GM23248 (cell line): ENCODE measurements around the gene WASF2. TPM values are rescaled to one million over a fixed set of nuclear protein-coding genes. Genes with fewer than 3 reads are reported as not detected.

ENCODE experiments used
- DNase-seq: peaks from one replicate; pipeline ENCODE4 v3.0.0-alpha.2; 2015
- H2AFZ ChIP-seq: fragments of 200-600 bp; sonication (generic); 2 replicates; pipeline ENCODE4 v1.6.1; 2016; ENCODE audit warnings: antibody characterized with exemption
- H3F3A ChIP-seq: fragments of 200-600 bp; sonication (generic); 2 replicates; pipeline ENCODE4 v1.6.1; 2016; ENCODE audit warnings: mild to moderate bottlenecking, antibody characterized with exemption, mixed run types; ENCODE audit not compliant: insufficient read depth
- H3K27ac ChIP-seq: fragments of 200-600 bp; sonication (generic); 2 replicates; pipeline ENCODE4 v1.5.1; 2016; ENCODE audit warnings: mild to moderate bottlenecking
- H3K27me3 ChIP-seq: fragments of 200-600 bp; sonication (generic); replicated peaks from 2 replicates; pipeline ENCODE4 v1.6.1; 2016; ENCODE audit warnings: mild to moderate bottlenecking; ENCODE audit not compliant: insufficient read depth
- H3K36me3 ChIP-seq: fragments of 200-600 bp; sonication (generic); 2 replicates; pipeline ENCODE4 v1.6.1; 2016; ENCODE audit warnings: low read depth, mild to moderate bottlenecking
- H3K4me1 ChIP-seq: fragments of 200-600 bp; sonication (generic); 2 replicates; pipeline ENCODE4 v1.6.1; 2016; ENCODE audit warnings: mild to moderate bottlenecking; ENCODE audit not compliant: insufficient read depth
- H3K4me2 ChIP-seq: fragments of 200-600 bp; sonication (generic); one replicate; pipeline ENCODE4 v1.6.1; 2016; ENCODE audit warnings: mild to moderate bottlenecking; ENCODE audit not compliant: unreplicated experiment
- H3K4me3 ChIP-seq: fragments of 200-600 bp; sonication (generic); 2 replicates; pipeline ENCODE4 v1.5.1; 2016; ENCODE audit warnings: mild to moderate bottlenecking
- H3K79me2 ChIP-seq: fragments of 200-600 bp; sonication (generic); 2 replicates; pipeline ENCODE4 v1.6.1; 2016; ENCODE audit warnings: mild to moderate bottlenecking; ENCODE audit not compliant: insufficient read depth
- H3K9ac ChIP-seq: fragments of 200-600 bp; sonication (generic); 2 replicates; pipeline ENCODE4 v1.6.1; 2016; ENCODE audit warnings: mild to moderate bottlenecking
- H3K9me2 ChIP-seq: fragments of 200-600 bp; sonication (generic); 2 replicates; pipeline ENCODE4 v1.6.1; 2016; ENCODE audit warnings: mixed run types, mild to moderate bottlenecking, moderate library complexity; ENCODE audit not compliant: insufficient read depth
- H3K9me3 ChIP-seq: fragments of 200-600 bp; sonication (generic); one replicate; pipeline ENCODE4 v1.6.1; 2017; ENCODE audit warnings: low read depth
- H4K20me1 ChIP-seq: fragments of 200-600 bp; sonication (generic); 2 replicates; pipeline ENCODE4 v1.6.0; 2016; ENCODE audit not compliant: insufficient read depth
- EZH2 ChIP-seq: fragments of 200-600 bp; sonication (generic); IDR thresholded peaks from 2 replicates; pipeline ENCODE4 v1.6.1; 2018; ENCODE audit warnings: antibody characterized with exemption, mild to moderate bottlenecking; ENCODE audit not compliant: insufficient read depth, poor library complexity, severe bottlenecking
- EZH2phosphoT487 ChIP-seq: fragments of 200-600 bp; sonication (generic); IDR thresholded peaks from 2 replicates; pipeline ENCODE4 v1.6.1; 2018; ENCODE audit warnings: antibody characterized with exemption, moderate library complexity, mild to moderate bottlenecking, low read depth; ENCODE audit not compliant: insufficient read depth
- WGBS, 2 experiments: methylation state at CpG; one replicate each; pipeline ENCODE4 v1.1.6; 2015 to 2017; ENCODE audit warnings: low lambda C conversion rate in 2 of 2, low coverage in 1 of 2; ENCODE audit errors: missing lambda C conversion rate in 2 of 2; 5-methylcytosine and 5-hydroxymethylcytosine counted together
- in situ Hi-C: fragments of 300-500 bp; cut with MboI; formaldehyde crosslinking; loops from 2 replicates; pipeline ENCODE4 v1.15.0; 2020
- polyA plus RNA-seq: library from polyadenylated mRNA; unstranded; fragments of >200 nt; fragmentation: Nextera tagmentation; extraction: Ambion mirVana; gene quantifications from 2 replicates; pipeline ENCODE4 v1.2.1, GENCODE V29; 2016
- total RNA-seq: library from RNA; depleted of rRNA; stranded (reverse); fragments of >200 nt; shearing (Covaris generic); gene quantifications from 2 replicates; pipeline ENCODE4 v1.2.3, GENCODE V29; 2014

The WASF2 gene
- total and polyA plus RNA-seq, 2 experiments from 2014 or later, result 19.3 to 118 TPM

DNA sequence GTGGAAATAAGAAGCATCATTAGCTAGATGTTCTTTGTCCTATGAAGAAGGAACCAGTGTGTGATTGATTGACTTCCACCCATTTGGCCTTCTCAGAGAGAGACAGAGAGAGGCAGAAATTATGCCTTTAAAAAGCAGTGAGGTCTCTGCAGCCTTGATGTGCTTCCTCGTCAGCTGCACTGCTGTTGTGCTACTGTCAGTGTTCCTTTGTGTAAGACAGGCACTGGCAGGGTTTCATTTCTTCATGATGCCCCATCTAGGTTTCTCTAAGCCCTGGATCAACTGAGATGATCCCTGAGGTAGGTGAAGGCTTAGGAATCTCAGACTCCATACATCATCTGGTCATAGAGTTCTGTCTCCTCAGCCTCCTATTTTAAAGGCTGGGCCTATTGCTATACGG lies 62.6 kb downstream of the WASF2 start:
- H3K4me1 ChIP-seq, result peaks cover 36% of the 10 kb centered on the region
- no peaks in the 10 kb centered on the region for H3K27me3 ChIP-seq
- no peak for DNase-seq
- in situ Hi-C loops, result no loop called here
- WGBS, 2 experiments, result 67 to 71% methylated on average over 2 of the region's 2 CpGs
- H3K9ac ChIP-seq, result no peak overlapping the region
- no peaks in the 10 kb centered on the region for H3K9me3 ChIP-seq
- H3K9me2 ChIP-seq, result no peaks in the 10 kb centered on the region
- no peak overlapping the region for H3K4me2 ChIP-seq
- 0 out of 2 replicates have a peak overlapping the region, but pooled peaks have one; percentile 6 for H3K27ac ChIP-seq
- H3K4me3 ChIP-seq, result no peak overlapping the region
- peaks cover 99% of the 10 kb centered on the region for H3K79me2 ChIP-seq
- no peak overlapping the region for H2AFZ ChIP-seq
- no peaks in the 10 kb centered on the region for H3F3A ChIP-seq
- no peaks in the 10 kb centered on the region for H4K20me1 ChIP-seq
- TF ChIP-seq EZH2 (no peak), EZH2phosphoT487 (no peak)
- H3K36me3 ChIP-seq, result peaks cover 7% of the 10 kb centered on the region; the same call in 1 of the 2 replicates

DNA sequence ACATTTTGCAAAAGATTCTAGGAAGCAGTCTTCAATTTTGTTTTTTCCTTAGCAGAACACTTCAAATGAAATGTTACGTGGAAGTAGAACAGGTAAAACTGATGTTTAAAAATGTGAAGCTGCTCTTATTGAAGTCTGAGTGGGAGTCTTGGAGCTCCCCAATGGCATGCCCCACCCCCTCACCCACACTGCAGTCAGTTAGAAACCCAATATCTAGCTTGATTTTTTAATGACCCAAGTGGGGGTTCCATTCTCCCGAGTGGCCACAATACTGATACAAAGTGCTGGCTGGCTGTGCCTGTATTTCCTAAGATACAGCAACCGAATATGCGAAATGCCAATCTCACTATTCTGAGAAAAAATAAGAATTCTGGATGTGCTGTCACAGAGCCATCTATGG lies 66.3 kb downstream of the WASF2 start:
- Histone ChIP-seq H3K4me1 (peaks cover 25% of the 10 kb centered on the region), H3K27ac (no peak overlapping the region), H3K27me3 (no peaks in the 10 kb centered on the region), H3K9me2 (no peaks in the 10 kb centered on the region), H3K9me3 (no peaks in the 10 kb centered on the region), H4K20me1 (no peaks in the 10 kb centered on the region), H3K4me3 (no peak overlapping the region), H3K9ac (no peak overlapping the region), H3K79me2 (peaks cover 99% of the 10 kb centered on the region), H3F3A (peaks cover 11% of the 10 kb centered on the region), H3K36me3 (peaks cover 7% of the 10 kb centered on the region; the same call in 1 of the 2 replicates), H2AFZ (no peak overlapping the region), H3K4me2 (no peak overlapping the region)
- TF ChIP-seq EZH2phosphoT487, result no peak
- no peak for TF ChIP-seq EZH2
- no peak for DNase-seq
- WGBS, 2 experiments, result 84 to 92% methylated on average over 4 of the region's 4 CpGs
- in situ Hi-C loops, result loop anchor here (25.0 kb wide), 1 partner anchor 189 kb away; the partner anchor contains the start of gene AHDC1

DNA sequence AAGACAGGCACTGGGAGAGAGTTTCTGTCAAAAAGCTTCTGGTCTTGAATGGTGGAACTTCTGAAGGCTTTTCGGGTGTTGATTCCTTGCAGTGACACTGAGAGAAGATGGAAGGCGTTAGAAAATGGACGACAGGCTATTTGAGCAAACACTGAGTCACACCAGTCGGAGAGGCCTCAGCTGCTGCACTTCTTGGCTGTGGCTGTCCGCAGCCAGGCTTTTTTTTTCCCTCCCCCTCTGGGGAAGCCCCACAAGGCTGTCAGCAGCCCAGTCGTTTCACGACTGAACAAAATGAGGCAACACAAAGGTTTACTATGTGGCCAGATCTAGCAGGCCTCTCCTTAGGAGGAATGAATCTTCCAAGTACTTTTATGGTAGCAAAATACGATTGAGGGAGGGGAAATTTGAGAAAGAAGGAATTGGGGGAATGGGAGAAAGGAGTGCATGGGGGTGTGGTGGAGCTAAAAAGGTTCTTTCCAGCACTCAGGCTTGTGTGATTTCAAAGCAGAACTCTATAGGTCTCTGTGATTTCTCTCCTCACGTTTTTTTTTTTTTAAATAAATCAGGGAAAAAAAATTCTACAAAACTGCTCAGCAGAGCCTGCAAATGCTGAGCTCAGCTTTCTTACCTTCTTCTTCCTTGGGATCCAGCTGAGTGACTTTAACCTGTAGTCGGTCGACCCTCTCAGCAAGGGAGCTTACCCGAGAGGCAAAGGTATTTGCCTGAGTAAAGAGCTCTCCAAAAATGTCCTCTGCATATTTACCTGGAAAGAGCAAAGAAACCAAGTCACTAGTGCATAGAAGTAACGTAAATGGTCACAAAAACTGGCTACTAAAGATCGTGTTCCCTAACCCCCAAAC lies 71.4 kb downstream of the WASF2 start:
- peak overlapping the region; percentile 41 for H3K4me2 ChIP-seq
- H3K9ac ChIP-seq, result peak overlapping the region; percentile 72
- H4K20me1 ChIP-seq, result no peaks in the 10 kb centered on the region
- H3K4me3 ChIP-seq, result no peak overlapping the region
- no peaks in the 10 kb centered on the region for H3K9me3 ChIP-seq
- peak overlapping the region; percentile 59 for H2AFZ ChIP-seq
- in situ Hi-C loops, result loop anchor here (25.0 kb wide), 1 partner anchor 194 kb away; the partner anchor contains the start of gene AHDC1
- peak; percentile 97 for DNase-seq
- H3K27ac ChIP-seq, result peak overlapping the region; percentile 85
- H3K36me3 ChIP-seq, result peaks cover 41% of the 10 kb centered on the region
- H3K27me3 ChIP-seq, result no peaks in the 10 kb centered on the region
- peaks cover 80% of the 10 kb centered on the region for H3K79me2 ChIP-seq
- H3K9me2 ChIP-seq, result no peaks in the 10 kb centered on the region
- 27 to 29% methylated on average over 14 of the region's 14 CpGs for WGBS, 2 experiments
- TF ChIP-seq EZH2phosphoT487 (no peak), EZH2 (no peak)
- peaks cover 22% of the 10 kb centered on the region for H3F3A ChIP-seq
- peaks cover 18% of the 10 kb centered on the region for H3K4me1 ChIP-seq

DNA sequence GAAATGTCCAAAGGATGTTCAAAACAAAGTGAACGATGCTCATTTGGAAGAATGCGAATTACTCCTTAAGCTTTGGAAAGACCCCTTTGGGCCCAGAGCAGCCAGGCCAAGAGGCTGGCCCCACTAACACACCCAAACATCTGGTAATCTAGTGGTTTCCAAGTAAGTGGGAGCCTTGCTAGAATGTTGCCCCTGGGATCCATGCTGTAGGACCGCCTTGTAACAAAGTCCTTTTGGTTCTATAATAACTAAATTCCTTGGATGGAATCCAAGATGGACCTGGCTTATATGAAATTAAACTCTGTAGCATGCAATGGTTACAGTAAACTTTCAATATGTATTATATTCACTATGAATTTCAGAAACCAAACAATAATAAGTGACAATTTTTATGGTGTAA lies 72.3 kb downstream of the WASF2 start:
- H3K9me3 ChIP-seq, result no peaks in the 10 kb centered on the region
- H4K20me1 ChIP-seq, result no peaks in the 10 kb centered on the region
- H3K9me2 ChIP-seq, result no peaks in the 10 kb centered on the region
- in situ Hi-C loops, result loop anchor here (25.0 kb wide), 1 partner anchor 195 kb away; the partner anchor contains the start of gene AHDC1
- no peak overlapping the region for H2AFZ ChIP-seq
- peaks cover 22% of the 10 kb centered on the region for H3F3A ChIP-seq
- H3K4me3 ChIP-seq, result no peak overlapping the region
- no peaks in the 10 kb centered on the region for H3K27me3 ChIP-seq
- WGBS, 2 experiments, result 96 to 100% methylated on average over 3 of the region's 3 CpGs
- H3K36me3 ChIP-seq, result peaks cover 49% of the 10 kb centered on the region
- peak overlapping the region; percentile 85 for H3K27ac ChIP-seq
- H3K4me2 ChIP-seq, result peak overlapping the region; percentile 41
- no peak for TF ChIP-seq EZH2phosphoT487
- TF ChIP-seq EZH2, result no peak
- H3K79me2 ChIP-seq, result peaks cover 78% of the 10 kb centered on the region
- peaks cover 18% of the 10 kb centered on the region for H3K4me1 ChIP-seq
- H3K9ac ChIP-seq, result peak overlapping the region; percentile 72
- no peak for DNase-seq
